LNCaP clone FGC (cell line): ENCODE measurements around the gene ANKS1A.

Source experiments
- DNase-seq: peaks from one replicate; pipeline ENCODE4 v3.0.0-alpha.2; 2011; ENCODE audit warnings: low read depth
- H3K4me3 ChIP-seq: 2 replicates; pipeline ENCODE4 v1.5.1; 2011; ENCODE audit warnings: mild to moderate bottlenecking, low read depth, low read length, control low read depth
- CTCF ChIP-seq: IDR thresholded peaks from 2 replicates; pipeline ENCODE4 v1.5.1; 2012; ENCODE audit warnings: mild to moderate bottlenecking; ENCODE audit not compliant: control insufficient read depth, insufficient read depth; ENCODE audit errors: extremely low read depth

ANKS1A gene

GRCh38 chr6:35016502-35017321, 127.7 kb downstream of the ANKS1A start:
- TF ChIP-seq CTCF = no peak
- no peak for DNase-seq
- H3K4me3 ChIP-seq = no peak overlapping the region

- no peak for DNase-seq
- no peak overlapping the region for H3K4me3 ChIP-seq
- no peak for TF ChIP-seq CTCF
Measured at GRCh38 chr6:35017411-35018181, 128.5 kb downstream of the ANKS1A start.

GRCh38 chr6:35018182-35018519, 129.1 kb downstream of the ANKS1A start:
- no peak overlapping the region for H3K4me3 ChIP-seq
- no peak for TF ChIP-seq CTCF
- DNase-seq = no peak

- no peak for TF ChIP-seq CTCF
- H3K4me3 ChIP-seq = no peak overlapping the region
- no peak for DNase-seq
Measured at GRCh38 chr6:35018746-35019145, 129.7 kb downstream of the ANKS1A start.

GRCh38 chr6:35019171-35019570, 130.1 kb downstream of the ANKS1A start:
- no peak for TF ChIP-seq CTCF
- DNase-seq = no peak

GRCh38 chr6:35019831-35020230, 130.8 kb downstream of the ANKS1A start:
- TF ChIP-seq CTCF = no peak
- H3K4me3 ChIP-seq = no peak overlapping the region
- no peak for DNase-seq

More at GRCh38 chr6:35019171-35019570, 130.1 kb downstream of the ANKS1A start:
- H3K4me3 ChIP-seq = no peak overlapping the region
